NB4 (cell line): Measurements from ENCODE around the gene CLEC10A.

ENCODE experiments used
- CTCF ChIP-seq: IDR thresholded peaks from one replicate; pipeline ENCODE4 v1.5.1; 2012; ENCODE audit warnings: low read depth, low read length
- POLR2A ChIP-seq: IDR thresholded peaks from 2 replicates; pipeline ENCODE4 v1.6.1; 2011; ENCODE audit warnings: mild to moderate bottlenecking; ENCODE audit not compliant: insufficient read length; ENCODE audit errors: extremely low read depth

GRCh38 chr17:7098802-7099459 is 18.9 kb upstream of the CLEC10A start:
- TF ChIP-seq CTCF, result no peak
- no peak for TF ChIP-seq POLR2A
